Tongue (tissue), 2 donors: ENCODE measurements around the gene MCM3. TPM values are rescaled to one million over a fixed set of nuclear protein-coding genes. Genes with fewer than 3 reads are reported as not detected.

Source experiments
- DNase-seq: peaks from one replicate; pipeline ENCODE4 v3.0.0-alpha.2; 2015
- total RNA-seq: library from RNA; depleted of rRNA; stranded (reverse); fragments of >200 nt; gene quantifications from one replicate; pipeline ENCODE4 v1.2.3, GENCODE V29; 2014

The MCM3 gene
- total RNA-seq, 1 donor from 2014 or later = 59.9 TPM

- DNase-seq = no peak
These were observed 39.1 kb downstream of the MCM3 start for GRCh38 chr6:52245425-52245824.

DNA sequence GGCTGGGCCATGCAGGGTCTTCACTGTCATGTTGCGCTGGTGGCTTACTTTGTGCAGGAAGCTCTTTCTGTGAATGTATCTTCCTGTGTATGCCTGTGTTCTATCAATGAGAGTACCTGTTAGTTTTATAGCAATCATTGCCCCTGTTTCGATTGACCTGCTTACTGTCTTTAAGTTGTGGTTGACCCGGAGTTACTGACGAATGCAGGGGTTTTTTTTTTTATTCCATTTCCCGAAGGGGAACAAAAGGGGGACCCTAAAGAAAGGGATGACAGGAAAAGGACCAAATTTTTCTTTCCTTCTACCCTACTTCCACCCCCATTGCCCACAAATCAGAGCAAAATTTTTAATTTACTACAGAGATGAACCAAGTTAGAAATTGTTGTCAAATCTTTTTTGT lies 40.1 kb downstream of the MCM3 start, which contains the start of gene IL17F:
Gene IL17F, minus strand, starts transcription at position 101 of the 400 bp plus-strand sequence. Its CDS starts 71 bp downstream, at position 30.
- no peak for DNase-seq

DNA sequence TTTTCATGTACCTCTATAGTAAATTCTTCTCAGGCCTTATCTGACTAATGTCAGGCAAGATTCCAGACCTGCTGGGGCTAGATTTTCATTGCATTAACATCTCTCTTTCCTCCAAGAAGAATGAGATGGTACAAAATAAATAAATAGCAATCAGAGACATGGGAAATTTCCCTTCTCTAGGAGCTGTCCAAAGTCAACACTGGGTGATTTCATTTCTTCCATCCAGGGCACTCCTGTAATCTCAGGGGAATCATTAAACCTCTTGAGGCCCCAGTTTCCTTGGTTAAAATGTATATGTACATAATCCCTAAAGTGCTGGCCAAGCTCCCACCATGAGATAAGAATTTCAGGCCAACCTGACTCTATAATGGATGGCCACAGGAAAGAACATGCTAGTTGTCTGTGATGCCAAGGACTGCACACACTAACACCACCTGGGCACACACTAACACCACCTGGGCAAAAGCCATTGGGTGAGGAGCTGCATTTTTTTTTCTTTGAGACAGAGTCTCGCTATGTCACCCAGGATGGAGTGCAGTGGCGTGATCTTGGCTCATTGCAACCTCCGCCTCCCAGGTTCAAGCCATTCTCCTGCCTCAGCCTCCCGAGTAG lies 41.2 kb downstream of the MCM3 start:
- no peak for DNase-seq

- no peak for DNase-seq
These were observed 42.7 kb downstream of the MCM3 start for GRCh38 chr6:52241819-52242218.

DNA sequence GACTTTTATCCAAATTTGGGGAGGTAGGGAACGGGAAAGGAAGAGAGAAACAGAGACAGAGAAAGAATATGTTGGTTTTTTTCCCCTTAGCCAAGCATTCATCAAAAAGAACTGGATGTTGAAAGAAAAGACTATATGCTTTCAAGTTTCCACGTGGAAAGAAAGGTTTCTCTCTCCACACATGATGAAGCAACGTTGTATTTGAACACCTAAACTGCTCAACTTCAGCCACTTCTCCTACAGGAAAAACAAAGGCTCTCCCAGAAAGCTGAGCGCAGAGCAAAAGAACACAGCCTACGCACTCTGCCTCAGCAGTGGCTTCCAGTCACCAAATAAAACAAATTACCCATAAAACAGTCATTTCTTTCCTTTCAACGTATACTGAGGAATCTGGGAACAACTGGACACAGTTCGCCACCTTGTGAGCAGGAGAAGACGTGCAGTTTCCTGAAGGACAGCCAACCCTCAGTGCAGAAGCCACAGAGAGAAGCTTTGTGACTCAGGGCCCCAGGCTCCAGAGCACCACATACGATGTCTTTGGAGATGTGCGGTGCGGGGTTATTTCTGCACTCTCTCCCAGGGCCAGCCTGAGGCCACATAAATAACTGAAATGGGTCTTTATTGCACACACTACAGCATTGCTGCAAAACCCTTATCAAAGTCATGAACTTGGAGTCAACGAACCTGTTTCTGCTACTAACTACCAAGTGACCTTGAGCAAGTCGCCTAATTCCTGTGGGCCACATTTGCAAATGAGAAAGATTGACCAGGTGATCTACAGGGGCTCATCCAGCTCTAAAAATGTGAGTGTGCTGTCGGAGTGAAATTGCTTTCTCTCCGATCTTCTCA lies 50.3 kb downstream of the MCM3 start:
- peak; percentile 66 for DNase-seq

DNA sequence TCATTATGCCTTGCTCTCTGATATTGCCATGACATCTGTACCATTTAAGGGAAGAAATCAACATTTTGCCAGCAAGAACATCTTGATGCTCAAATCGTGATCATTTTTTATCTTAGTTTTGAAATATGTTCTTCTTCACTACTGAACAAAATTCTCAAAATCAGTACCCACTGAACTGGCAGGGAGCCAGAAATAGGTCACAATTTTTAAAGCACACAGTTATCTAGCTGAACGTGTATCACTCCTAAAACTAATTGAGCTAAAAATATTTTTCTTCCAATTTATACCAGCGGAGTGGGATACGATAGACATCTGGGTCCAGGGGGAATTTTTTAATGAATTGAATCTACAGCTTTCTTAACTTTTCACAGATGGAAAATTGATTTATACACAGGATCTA lies 51.5 kb downstream of the MCM3 start:
- DNase-seq = no peak

- DNase-seq = no peak
These were observed 53.0 kb downstream of the MCM3 start for GRCh38 chr6:52231406-52232127.

- DNase-seq = no peak
These were observed 53.9 kb downstream of the MCM3 start for GRCh38 chr6:52230685-52231084.

GRCh38 chr6:52227495-52227894 lies 57.0 kb downstream of the MCM3 start:
- no peak for DNase-seq

DNA sequence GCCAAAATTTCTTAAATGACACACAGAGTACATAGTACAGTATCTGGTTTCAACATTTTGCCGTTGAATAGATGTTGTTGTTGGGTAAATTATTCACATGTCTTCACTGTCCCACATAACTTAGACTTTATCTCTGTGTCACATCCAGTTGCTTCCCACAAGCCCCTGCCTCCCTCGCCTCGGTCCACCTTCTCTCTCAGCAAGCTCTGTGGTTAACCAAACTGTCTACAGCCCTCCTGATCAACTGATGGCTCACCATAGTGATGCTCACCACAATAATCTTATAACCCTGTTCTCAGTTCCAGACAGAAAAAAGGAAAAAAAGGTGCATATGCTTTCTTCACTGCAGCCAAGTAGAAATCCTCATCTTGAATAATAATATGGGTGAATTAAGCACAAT lies 63.2 kb downstream of the MCM3 start:
- no peak for DNase-seq

DNA sequence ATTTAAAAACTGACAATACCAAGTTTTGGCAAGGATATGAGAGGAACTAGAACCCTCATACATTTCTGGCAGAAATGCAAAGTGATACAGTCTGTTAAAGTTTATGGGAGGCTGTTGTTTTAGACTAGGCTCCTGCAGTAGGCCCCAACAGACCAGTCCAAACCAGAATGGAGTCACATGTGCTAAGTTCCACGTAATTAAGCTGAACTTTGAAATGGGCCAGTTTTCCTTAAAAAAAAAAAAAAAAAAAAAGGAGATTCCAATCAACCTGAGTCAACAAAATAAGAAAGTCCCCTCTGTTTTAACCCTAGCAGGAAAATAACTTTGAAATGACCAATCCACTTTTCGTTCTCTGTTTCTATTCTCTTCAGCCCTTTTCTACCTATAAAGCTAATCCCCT lies 66.8 kb downstream of the MCM3 start:
- no peak for DNase-seq

DNA sequence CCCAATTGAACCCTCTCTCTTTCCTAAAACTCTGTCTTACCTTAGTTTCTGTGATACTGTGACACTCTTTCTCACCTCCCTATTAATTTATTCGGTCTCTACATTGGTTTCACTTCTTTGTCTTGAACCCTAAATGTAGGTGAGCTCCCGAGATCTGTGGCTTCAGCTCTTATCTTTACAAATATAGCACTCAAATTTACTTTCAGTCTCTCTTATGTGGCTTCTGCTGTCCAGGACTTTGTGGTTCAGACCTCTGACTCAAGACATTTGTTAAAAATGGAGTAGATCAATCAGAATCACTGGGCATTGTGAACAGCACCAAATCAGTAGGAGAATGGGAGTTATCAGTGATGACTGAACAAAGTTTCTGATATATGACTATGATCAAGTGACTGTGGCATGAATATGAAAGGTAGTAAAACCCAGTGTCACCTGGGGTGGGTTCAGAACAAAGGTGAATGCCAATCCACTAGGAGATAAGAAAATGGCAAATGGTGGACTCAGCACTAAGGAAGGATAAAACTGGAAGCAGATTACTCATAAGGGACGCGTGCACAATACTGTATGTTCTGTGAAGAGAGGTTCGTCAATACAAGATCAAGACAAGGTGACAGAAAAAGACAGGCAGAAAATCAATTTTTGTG lies 67.5 kb downstream of the MCM3 start:
- no peak for DNase-seq

- no peak for DNase-seq
These were observed 68.8 kb downstream of the MCM3 start for GRCh38 chr6:52215787-52216186.

Other genes starting within 250 kb of the MCM3 start
- 1.4 TPM for gene PKHD1, start 197.1 kb downstream of the MCM3 start, total RNA-seq
- not detected for gene IL17A, start 98.4 kb downstream of the MCM3 start, total RNA-seq
- gene IL17F, start 40.2 kb downstream of the MCM3 start, total RNA-seq = not detected
- gene PAQR8, start 77.4 kb upstream of the MCM3 start, total RNA-seq = 9.2 TPM
- gene EFHC1, start 135.6 kb upstream of the MCM3 start, total RNA-seq = 26.7 TPM